Stimulated activated CD8-positive, alpha-beta memory T cell treated with anti-CD3 and anti-CD28 coated beads, Interleukin-2, amount 100 ng/mL, for 48 hours (primary cell): Measurements from ENCODE around the gene NTRK2.

ENCODE experiments used
- DNase-seq, 2 donors: peaks; one replicate each; pipeline ENCODE4 v3.0.0-alpha.2; 2020; ENCODE audit warnings: low read depth in 2 of 2

Gene NTRK2

GRCh38 chr9:85020791-85021190, 351.3 kb downstream of the NTRK2 start:
- DNase-seq, result no peak

GRCh38 chr9:85021686-85022085, 352.2 kb downstream of the NTRK2 start:
- no peak for DNase-seq

- DNase-seq, result no peak
These were observed 354.8 kb downstream of the NTRK2 start for GRCh38 chr9:85024374-85024773.

GRCh38 chr9:85025638-85026037, 356.1 kb downstream of the NTRK2 start:
- DNase-seq, result no peak

- no peak for DNase-seq
These were observed 358.3 kb downstream of the NTRK2 start for GRCh38 chr9:85027870-85028269.

GRCh38 chr9:85030316-85030715, 360.8 kb downstream of the NTRK2 start:
- DNase-seq, result no peak

- no peak for DNase-seq
These were observed 367.0 kb downstream of the NTRK2 start for GRCh38 chr9:85036496-85036895.

GRCh38 chr9:85038061-85038460, 368.5 kb downstream of the NTRK2 start:
- DNase-seq, result no peak

- no peak for DNase-seq
These were observed 369.5 kb downstream of the NTRK2 start for GRCh38 chr9:85038824-85039608.

GRCh38 chr9:85040146-85040545, 370.6 kb downstream of the NTRK2 start:
- DNase-seq, result no peak

- DNase-seq, result no peak
These were observed 371.4 kb downstream of the NTRK2 start for GRCh38 chr9:85040821-85041465.

- DNase-seq, result no peak
These were observed 372.1 kb downstream of the NTRK2 start for GRCh38 chr9:85041466-85042137.

GRCh38 chr9:85042981-85043647, 373.6 kb downstream of the NTRK2 start:
- no peak for DNase-seq

GRCh38 chr9:85045271-85045670, 375.7 kb downstream of the NTRK2 start:
- DNase-seq, result no peak

GRCh38 chr9:85046475-85046874, 376.9 kb downstream of the NTRK2 start:
- no peak for DNase-seq

- DNase-seq, result no peak
These were observed 383.8 kb downstream of the NTRK2 start for GRCh38 chr9:85053206-85053786.

- no peak for DNase-seq
These were observed 384.5 kb downstream of the NTRK2 start for GRCh38 chr9:85054017-85054416.

GRCh38 chr9:85055506-85056202, 386.1 kb downstream of the NTRK2 start:
- DNase-seq, result no peak

GRCh38 chr9:85056203-85056572, 386.7 kb downstream of the NTRK2 start:
- DNase-seq, result no peak

- DNase-seq, result no peak
These were observed 392.4 kb downstream of the NTRK2 start for GRCh38 chr9:85061969-85062368.

GRCh38 chr9:85062385-85063022, 393.0 kb downstream of the NTRK2 start:
- DNase-seq, result no peak
